HG03558 (cell line): ENCODE data around the gene ACKR3.

ENCODE experiments used
- ATAC-seq: cut with Tn5 transposase; IDR thresholded peaks from one replicate; pipeline ENCODE4 v1.9.1; 2021; ENCODE audit warnings: moderate number of reproducible peaks; ENCODE audit not compliant: unreplicated experiment; ENCODE audit errors: extremely low read depth

Gene ACKR3

GRCh38 chr2:236625156-236625690 lies 55.6 kb downstream of the ACKR3 start:
- no peak for ATAC-seq

- no peak for ATAC-seq
Measured at GRCh38 chr2:236626391-236627150, 56.9 kb downstream of the ACKR3 start.

GRCh38 chr2:236627193-236627592 lies 57.6 kb downstream of the ACKR3 start:
- ATAC-seq = no peak

- ATAC-seq = no peak
Measured at GRCh38 chr2:236627841-236628240, 58.2 kb downstream of the ACKR3 start.

GRCh38 chr2:236628256-236628901 lies 58.8 kb downstream of the ACKR3 start:
- ATAC-seq = no peak

- ATAC-seq = no peak
Measured at GRCh38 chr2:236628981-236629605, 59.5 kb downstream of the ACKR3 start.

GRCh38 chr2:236629961-236630872 lies 60.6 kb downstream of the ACKR3 start:
- no peak for ATAC-seq

GRCh38 chr2:236631281-236631855 lies 61.7 kb downstream of the ACKR3 start:
- ATAC-seq = no peak

GRCh38 chr2:236631856-236632291 lies 62.2 kb downstream of the ACKR3 start:
- no peak for ATAC-seq
